Stimulated activated CD4-positive, alpha-beta T cell treated with anti-CD3 and anti-CD28 coated beads, TNF-alpha, amount 100 ng/mL, for 1 hour (primary cell): ENCODE results near the gene ASTN1.

Experiments used
- DNase-seq, 3 donors: peaks; one replicate each; pipeline ENCODE4 v3.0.0-alpha.2; 2020; ENCODE audit warnings: low read depth in 3 of 3, low spot score in 1 of 3

ASTN1 gene

GRCh38 chr1:176843352-176844297, 320.9 kb downstream of the ASTN1 start:
- DNase-seq, result no peak

GRCh38 chr1:176841238-176841637, 323.3 kb downstream of the ASTN1 start:
- DNase-seq, result no peak

- DNase-seq, result no peak
Observed at GRCh38 chr1:176839216-176839615, 325.3 kb downstream of the ASTN1 start.

GRCh38 chr1:176838276-176838995, 326.1 kb downstream of the ASTN1 start:
- DNase-seq, result no peak

GRCh38 chr1:176837708-176838107, 326.8 kb downstream of the ASTN1 start:
- no peak for DNase-seq

- no peak for DNase-seq
Observed at GRCh38 chr1:176831150-176831549, 333.4 kb downstream of the ASTN1 start.

GRCh38 chr1:176829261-176829660, 335.3 kb downstream of the ASTN1 start:
- DNase-seq, result no peak

GRCh38 chr1:176826265-176826664, 338.2 kb downstream of the ASTN1 start:
- DNase-seq, result no peak

- no peak for DNase-seq
Observed at GRCh38 chr1:176820391-176821031, 344.0 kb downstream of the ASTN1 start.

- DNase-seq, result no peak
Observed at GRCh38 chr1:176816232-176816631, 348.3 kb downstream of the ASTN1 start.

- DNase-seq, result no peak
Observed at GRCh38 chr1:176815621-176816020, 348.9 kb downstream of the ASTN1 start.

GRCh38 chr1:176811511-176812288, 352.8 kb downstream of the ASTN1 start:
- DNase-seq, result no peak

- no peak for DNase-seq
Observed at GRCh38 chr1:176809292-176809691, 355.2 kb downstream of the ASTN1 start.
